K562 (cell line): Measurements from ENCODE around the gene SEPTIN1. TPM values are rescaled to one million over a fixed set of nuclear protein-coding genes. Genes with fewer than 3 reads are reported as not detected.
A peak's percentile ranks its signal among the peaks of the same experiment; 100 is the strongest.

Experiments used
- ETV1 ChIP-seq: fragments of 450-650 bp; conservative IDR thresholded peaks from 2 replicates; pipeline ENCODE4 v1.6.1; 2016; ENCODE audit warnings: missing genetic modification characterization, control low read depth, low read depth, missing compliant biosample characterization
- FOXK2 ChIP-seq, 2 experiments: fragments of 450-650 bp; IDR thresholded peaks in 1 of 2; conservative IDR thresholded peaks in 1 of 2; 2 replicates each; pipeline ENCODE4 v1.6.1; 2016; ENCODE audit warnings: low read depth in 2 of 2, mild to moderate bottlenecking in 1 of 2
- POLR2H ChIP-seq: IDR thresholded peaks from 2 replicates; pipeline ENCODE4 v1.6.1; 2016; ENCODE audit warnings: missing genetic modification characterization, low read depth, mild to moderate bottlenecking, control low read depth, missing compliant biosample characterization, moderate library complexity
- STAT5B ChIP-seq: fragments of 250-450 bp; sonication (Bioruptor Pico); IDR thresholded peaks from 2 replicates; pipeline ENCODE4 v1.8.0; 2021; ENCODE audit warnings: mild to moderate bottlenecking, inconsistent platforms
- TEAD2 ChIP-seq: fragments of 450-650 bp; IDR thresholded peaks from 2 replicates; pipeline ENCODE4 v1.6.1; 2016; ENCODE audit warnings: missing genetic modification characterization, control low read depth, missing compliant biosample characterization
- ZNF282 ChIP-seq: sonication (generic); formaldehyde crosslinking; IDR thresholded peaks from 2 replicates; pipeline ENCODE4 v1.8.1; 2023; ENCODE audit warnings: missing genetic modification reagents
- polyA plus RNA-seq, 8 experiments: library from polyadenylated mRNA; depleted of rRNA in 4 of 8; stranded (reverse) in 5 of 8; unstranded in 3 of 8; fragments of >200 nt; fragmentation: Nextera tagmentation in 2 of 8; fragmentation: Illumina TruSeq in 1 of 8; extraction: Ambion mirVana in 2 of 8; extraction: Trizol in 1 of 8; gene quantifications; 2 replicates each; pipeline versions ENCODE4 v1.2.1 to v1.2.3, GENCODE V29; 2011 to 2014; ENCODE audit warnings: inconsistent platforms in 1 of 8, missing spikeins in 1 of 8
- total RNA-seq, 7 experiments: library from RNA; depleted of rRNA in 6 of 7; stranded (reverse); fragments of >200 nt in 6 of 7; fragmentation: Illumina TruSeq in 2 of 7; extraction: Trizol in 2 of 7; gene quantifications; 2 replicates each; pipeline versions ENCODE4 v1.2.1 to v1.2.3, GENCODE V29; 2011 to 2021; ENCODE audit warnings: low replicate concordance in 1 of 7
- TF ChIP-seq, protein P1 (sequence below), 2 experiments: fragments of 450-650 bp in 1 of 2; sonication (generic) in 1 of 2; formaldehyde crosslinking in 1 of 2; IDR thresholded peaks; 2 replicates each; pipeline versions ENCODE4 v1.7.1 to v1.9.0; 2016 to 2022; ENCODE audit warnings: inconsistent platforms in 1 of 2, mild to moderate bottlenecking in 1 of 2, missing genetic modification reagents in 1 of 2
- TF ChIP-seq, protein P2 (sequence below): fragments of 450-650 bp; IDR thresholded peaks from 2 replicates; pipeline ENCODE4 v1.6.1; 2017; ENCODE audit warnings: mild to moderate bottlenecking, moderate library complexity
- TF ChIP-seq, protein P3 (sequence below): sonication (generic); formaldehyde crosslinking; IDR thresholded peaks from 2 replicates; pipeline ENCODE4 v1.9.0; 2022; ENCODE audit warnings: mild to moderate bottlenecking, missing genetic modification reagents
- TF ChIP-seq, protein P4 (sequence below): sonication (generic); formaldehyde crosslinking; IDR thresholded peaks from 2 replicates; pipeline ENCODE4 v1.8.0; 2022; ENCODE audit warnings: missing genetic modification reagents, mild to moderate bottlenecking, moderate library complexity, borderline replicate concordance
- TF ChIP-seq, protein P5 (sequence below): fragments of 450-650 bp; IDR thresholded peaks from 2 replicates; pipeline ENCODE4 v1.6.1; 2016; ENCODE audit warnings: borderline replicate concordance

Gene SEPTIN1
- total and polyA plus RNA-seq, 9 of the 15 experiments (the other 6 are each of a cell fraction or from before 2014, with no cell fraction given), result 0.23 to 5.6 (median 1.7) TPM; not detected in 1

DNA sequence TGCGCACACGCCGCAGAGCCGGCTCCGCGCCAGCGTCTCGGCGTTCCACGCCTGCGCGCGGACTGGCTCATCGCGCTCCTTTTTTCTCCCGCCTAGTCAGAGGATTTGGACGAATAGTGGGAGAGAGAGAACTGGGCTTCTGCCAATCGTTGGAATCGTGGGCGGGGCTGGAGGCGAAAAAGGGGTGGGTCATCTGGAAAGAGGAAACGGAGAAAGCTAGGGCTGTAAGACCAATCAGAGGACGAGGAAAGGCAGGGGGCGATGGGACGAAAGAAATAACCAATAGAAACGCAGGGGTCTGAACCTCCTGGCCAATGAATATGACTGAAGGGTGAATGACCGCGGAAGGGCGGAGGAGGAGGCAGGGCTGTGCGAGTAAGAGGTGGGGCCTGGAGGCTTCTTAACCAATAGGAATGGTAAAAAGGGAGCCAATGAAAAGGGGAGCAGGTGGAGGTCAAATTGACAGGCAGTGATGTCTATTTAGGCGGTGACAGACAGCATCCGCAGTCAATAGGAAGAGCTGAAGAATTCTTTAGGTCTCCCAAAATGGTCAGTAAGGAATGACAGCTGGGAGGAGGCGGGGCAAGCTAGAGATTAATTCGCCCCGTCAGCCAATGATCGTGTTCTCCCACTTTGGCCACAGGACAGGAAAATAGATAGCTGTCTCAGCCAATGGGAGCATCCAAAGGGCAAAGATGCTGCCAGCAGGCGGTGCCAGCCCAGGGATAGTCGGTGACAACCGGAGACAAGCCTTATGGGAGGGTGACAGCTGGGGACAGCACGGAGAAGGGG lies 11.7 kb downstream of the SEPTIN1 start, which contains the start of gene TBC1D10B (continued):
- TF ChIP-seq, protein P1, sequence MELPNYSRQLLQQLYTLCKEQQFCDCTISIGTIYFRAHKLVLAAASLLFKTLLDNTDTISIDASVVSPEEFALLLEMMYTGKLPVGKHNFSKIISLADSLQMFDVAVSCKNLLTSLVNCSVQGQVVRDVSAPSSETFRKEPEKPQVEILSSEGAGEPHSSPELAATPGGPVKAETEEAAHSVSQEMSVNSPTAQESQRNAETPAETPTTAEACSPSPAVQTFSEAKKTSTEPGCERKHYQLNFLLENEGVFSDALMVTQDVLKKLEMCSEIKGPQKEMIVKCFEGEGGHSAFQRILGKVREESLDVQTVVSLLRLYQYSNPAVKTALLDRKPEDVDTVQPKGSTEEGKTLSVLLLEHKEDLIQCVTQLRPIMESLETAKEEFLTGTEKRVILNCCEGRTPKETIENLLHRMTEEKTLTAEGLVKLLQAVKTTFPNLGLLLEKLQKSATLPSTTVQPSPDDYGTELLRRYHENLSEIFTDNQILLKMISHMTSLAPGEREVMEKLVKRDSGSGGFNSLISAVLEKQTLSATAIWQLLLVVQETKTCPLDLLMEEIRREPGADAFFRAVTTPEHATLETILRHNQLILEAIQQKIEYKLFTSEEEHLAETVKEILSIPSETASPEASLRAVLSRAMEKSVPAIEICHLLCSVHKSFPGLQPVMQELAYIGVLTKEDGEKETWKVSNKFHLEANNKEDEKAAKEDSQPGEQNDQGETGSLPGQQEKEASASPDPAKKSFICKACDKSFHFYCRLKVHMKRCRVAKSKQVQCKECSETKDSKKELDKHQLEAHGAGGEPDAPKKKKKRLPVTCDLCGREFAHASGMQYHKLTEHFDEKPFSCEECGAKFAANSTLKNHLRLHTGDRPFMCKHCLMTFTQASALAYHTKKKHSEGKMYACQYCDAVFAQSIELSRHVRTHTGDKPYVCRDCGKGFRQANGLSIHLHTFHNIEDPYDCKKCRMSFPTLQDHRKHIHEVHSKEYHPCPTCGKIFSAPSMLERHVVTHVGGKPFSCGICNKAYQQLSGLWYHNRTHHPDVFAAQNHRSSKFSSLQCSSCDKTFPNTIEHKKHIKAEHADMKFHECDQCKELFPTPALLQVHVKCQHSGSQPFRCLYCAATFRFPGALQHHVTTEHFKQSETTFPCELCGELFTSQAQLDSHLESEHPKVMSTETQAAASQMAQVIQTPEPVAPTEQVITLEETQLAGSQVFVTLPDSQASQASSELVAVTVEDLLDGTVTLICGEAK (IDR thresholded peaks at IDR 0.05), result peak; percentile 82
- TF ChIP-seq, protein P1 (CRISPR knock-in tag; IDR thresholded peaks at IDR 0.05), result no peak
- no peak for TF ChIP-seq TEAD2 (tag)
- TF ChIP-seq STAT5B, result no peak
- TF ChIP-seq, protein P2, sequence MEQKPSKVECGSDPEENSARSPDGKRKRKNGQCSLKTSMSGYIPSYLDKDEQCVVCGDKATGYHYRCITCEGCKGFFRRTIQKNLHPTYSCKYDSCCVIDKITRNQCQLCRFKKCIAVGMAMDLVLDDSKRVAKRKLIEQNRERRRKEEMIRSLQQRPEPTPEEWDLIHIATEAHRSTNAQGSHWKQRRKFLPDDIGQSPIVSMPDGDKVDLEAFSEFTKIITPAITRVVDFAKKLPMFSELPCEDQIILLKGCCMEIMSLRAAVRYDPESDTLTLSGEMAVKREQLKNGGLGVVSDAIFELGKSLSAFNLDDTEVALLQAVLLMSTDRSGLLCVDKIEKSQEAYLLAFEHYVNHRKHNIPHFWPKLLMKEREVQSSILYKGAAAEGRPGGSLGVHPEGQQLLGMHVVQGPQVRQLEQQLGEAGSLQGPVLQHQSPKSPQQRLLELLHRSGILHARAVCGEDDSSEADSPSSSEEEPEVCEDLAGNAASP, result no peak
- TF ChIP-seq, protein P3, sequence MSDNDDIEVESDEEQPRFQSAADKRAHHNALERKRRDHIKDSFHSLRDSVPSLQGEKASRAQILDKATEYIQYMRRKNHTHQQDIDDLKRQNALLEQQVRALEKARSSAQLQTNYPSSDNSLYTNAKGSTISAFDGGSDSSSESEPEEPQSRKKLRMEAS (CRISPR knock-in tag), result no peak
- no peak; the same call in 1 of the 2 replicates for TF ChIP-seq ETV1
- TF ChIP-seq, protein P4, sequence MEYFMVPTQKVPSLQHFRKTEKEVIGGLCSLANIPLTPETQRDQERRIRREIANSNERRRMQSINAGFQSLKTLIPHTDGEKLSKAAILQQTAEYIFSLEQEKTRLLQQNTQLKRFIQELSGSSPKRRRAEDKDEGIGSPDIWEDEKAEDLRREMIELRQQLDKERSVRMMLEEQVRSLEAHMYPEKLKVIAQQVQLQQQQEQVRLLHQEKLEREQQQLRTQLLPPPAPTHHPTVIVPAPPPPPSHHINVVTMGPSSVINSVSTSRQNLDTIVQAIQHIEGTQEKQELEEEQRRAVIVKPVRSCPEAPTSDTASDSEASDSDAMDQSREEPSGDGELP, result peak; percentile 98
- TF ChIP-seq FOXK2 (conservative IDR thresholded peaks at IDR 0.05 in 1 of 2, IDR thresholded peaks at IDR 0.05 in 1 of 2; ENCODE audit: low read depth in 2 of 2), result peak; percentile 70 to 84
- no peak for TF ChIP-seq POLR2H
- no peak for TF ChIP-seq ZNF282 (CRISPR knock-in tag)
- TF ChIP-seq, protein P5, sequence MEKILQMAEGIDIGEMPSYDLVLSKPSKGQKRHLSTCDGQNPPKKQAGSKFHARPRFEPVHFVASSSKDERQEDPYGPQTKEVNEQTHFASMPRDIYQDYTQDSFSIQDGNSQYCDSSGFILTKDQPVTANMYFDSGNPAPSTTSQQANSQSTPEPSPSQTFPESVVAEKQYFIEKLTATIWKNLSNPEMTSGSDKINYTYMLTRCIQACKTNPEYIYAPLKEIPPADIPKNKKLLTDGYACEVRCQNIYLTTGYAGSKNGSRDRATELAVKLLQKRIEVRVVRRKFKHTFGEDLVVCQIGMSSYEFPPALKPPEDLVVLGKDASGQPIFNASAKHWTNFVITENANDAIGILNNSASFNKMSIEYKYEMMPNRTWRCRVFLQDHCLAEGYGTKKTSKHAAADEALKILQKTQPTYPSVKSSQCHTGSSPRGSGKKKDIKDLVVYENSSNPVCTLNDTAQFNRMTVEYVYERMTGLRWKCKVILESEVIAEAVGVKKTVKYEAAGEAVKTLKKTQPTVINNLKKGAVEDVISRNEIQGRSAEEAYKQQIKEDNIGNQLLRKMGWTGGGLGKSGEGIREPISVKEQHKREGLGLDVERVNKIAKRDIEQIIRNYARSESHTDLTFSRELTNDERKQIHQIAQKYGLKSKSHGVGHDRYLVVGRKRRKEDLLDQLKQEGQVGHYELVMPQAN, result no peak
